OCI-LY1 (cell line): ENCODE results near the gene ANXA7.

Experiments
- H2AFZ ChIP-seq: fragments of 200-600 bp; sonication (generic), shearing (Covaris generic); 2 replicates; pipeline ENCODE4 v1.6.0; 2014; ENCODE audit warnings: antibody characterized with exemption, mild to moderate bottlenecking, low read length
- H3F3A ChIP-seq: fragments of 200-600 bp; sonication (generic), shearing (Covaris generic); 2 replicates; pipeline ENCODE4 v1.6.0; 2014; ENCODE audit warnings: mild to moderate bottlenecking, antibody characterized with exemption, low read length, moderate library complexity; ENCODE audit not compliant: insufficient read depth
- H3K27ac ChIP-seq: fragments of 200-600 bp; sonication (generic); 2 replicates; pipeline ENCODE4 v1.5.1; 2014; ENCODE audit warnings: low read length, mixed run types, mild to moderate bottlenecking, low read depth; ENCODE audit not compliant: poor library complexity, severe bottlenecking
- H3K27me3 ChIP-seq: fragments of 200-600 bp; sonication (generic); 2 replicates; pipeline ENCODE4 v1.6.0; 2014; ENCODE audit warnings: antibody characterized with exemption, mild to moderate bottlenecking, low read length, moderate library complexity; ENCODE audit not compliant: insufficient read depth
- H3K36me3 ChIP-seq: fragments of 200-600 bp; sonication (generic); 2 replicates; pipeline ENCODE4 v1.6.1; 2014; ENCODE audit warnings: mild to moderate bottlenecking, antibody characterized with exemption, low read length, moderate library complexity, mixed read lengths; ENCODE audit not compliant: insufficient read depth
- H3K4me1 ChIP-seq: fragments of 200-600 bp; sonication (generic); 2 replicates; pipeline ENCODE4 v1.5.1; 2014; ENCODE audit warnings: mild to moderate bottlenecking, low read length, moderate library complexity; ENCODE audit not compliant: insufficient read depth, severe bottlenecking
- H3K4me2 ChIP-seq: fragments of 200-600 bp; sonication (generic), shearing (Covaris generic); 2 replicates; pipeline ENCODE4 v1.6.1; 2014; ENCODE audit warnings: low read length
- H3K4me3 ChIP-seq: fragments of 200-600 bp; sonication (generic); 2 replicates; pipeline ENCODE4 v1.5.1; 2014; ENCODE audit warnings: low read length, low read depth, mild to moderate bottlenecking, mixed read lengths; ENCODE audit not compliant: poor library complexity, severe bottlenecking
- H3K79me2 ChIP-seq: fragments of 200-600 bp; shearing (Covaris generic); 2 replicates; pipeline ENCODE4 v1.6.1; 2016; ENCODE audit warnings: mixed run types, low read length, mixed read lengths; ENCODE audit not compliant: insufficient read depth
- H3K9ac ChIP-seq: fragments of 200-600 bp; sonication (generic), shearing (Covaris generic); 2 replicates; pipeline ENCODE4 v1.6.1; 2014; ENCODE audit warnings: mild to moderate bottlenecking, low read length, mixed read lengths
- H3K9me2 ChIP-seq: fragments of 200-600 bp; sonication (generic), shearing (Covaris generic); 2 replicates; pipeline ENCODE4 v1.6.1; 2014; ENCODE audit warnings: low read depth, mild to moderate bottlenecking, low read length, mixed read lengths
- H3K9me3 ChIP-seq: fragments of 200-600 bp; shearing (Covaris generic); 2 replicates; pipeline ENCODE4 v1.6.1; 2014; ENCODE audit warnings: low read length, mixed read lengths
- H4K20me1 ChIP-seq: fragments of 200-600 bp; sonication (generic), shearing (Covaris generic); 2 replicates; pipeline ENCODE4 v1.6.0; 2016; ENCODE audit warnings: mild to moderate bottlenecking, low read length; ENCODE audit not compliant: insufficient read depth
- CTCF ChIP-seq: fragments of 200-600 bp; sonication (generic), shearing (Covaris generic); IDR thresholded peaks from 2 replicates; pipeline ENCODE4 v1.5.1; 2017; ENCODE audit warnings: mild to moderate bottlenecking, antibody characterized with exemption, low read length, moderate library complexity, mixed read lengths
- EZH2 ChIP-seq: fragments of 200-600 bp; sonication (generic), shearing (Covaris generic); IDR thresholded peaks from 2 replicates; pipeline ENCODE4 v1.8.0; 2017; ENCODE audit warnings: borderline replicate concordance, mixed run types, mild to moderate bottlenecking, antibody characterized with exemption, low read length, moderate library complexity, mixed read lengths

Gene ANXA7

DNA sequence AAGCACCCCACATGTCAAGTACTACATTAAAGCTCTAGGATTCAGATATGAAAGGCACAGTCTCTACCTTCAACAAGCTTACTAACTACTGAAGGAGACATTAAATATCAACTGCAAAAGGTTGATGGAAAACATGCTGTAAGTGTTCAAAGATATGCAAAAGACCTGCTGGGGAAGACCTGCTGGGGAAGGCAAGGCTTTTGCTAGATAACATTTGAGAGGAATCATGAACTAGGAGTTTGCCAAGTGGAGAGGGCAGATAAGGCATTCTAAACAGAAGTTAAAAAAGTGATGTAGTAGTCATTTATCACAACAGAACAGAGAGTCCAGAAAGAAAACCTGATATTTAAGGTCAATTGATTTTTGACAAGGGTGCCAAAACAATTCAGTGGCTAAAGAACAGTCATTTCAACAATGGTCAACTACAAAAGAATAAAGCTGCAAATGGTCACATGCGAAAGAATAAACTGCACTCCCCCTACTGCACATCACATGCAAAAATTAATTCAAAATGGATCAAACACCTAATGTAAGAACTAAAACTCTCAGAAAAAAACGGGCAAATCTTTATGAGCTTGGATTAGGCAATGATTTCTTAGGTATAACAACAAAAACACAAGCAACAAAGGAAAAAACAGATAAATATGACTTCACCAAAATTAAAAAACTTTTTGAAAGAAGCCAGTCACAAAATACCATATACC, 42.5 kb upstream of the ANXA7 start:
- no peaks in the 10 kb centered on the region for H3K9me3 ChIP-seq
- no peak overlapping the region for H3K9ac ChIP-seq
- H2AFZ ChIP-seq = no peak overlapping the region
- H3K36me3 ChIP-seq = peaks cover 29% of the 10 kb centered on the region
- no peak overlapping the region for H3K4me2 ChIP-seq
- TF ChIP-seq EZH2 (no peak), CTCF (no peak)
- H3K27ac ChIP-seq = no peak overlapping the region
- H3K4me1 ChIP-seq = peaks cover 6% of the 10 kb centered on the region
- no peak overlapping the region for H3K4me3 ChIP-seq
- no peaks in the 10 kb centered on the region for H3K27me3 ChIP-seq
- H3K9me2 ChIP-seq = no peaks in the 10 kb centered on the region
- no peaks in the 10 kb centered on the region for H4K20me1 ChIP-seq
- no peaks in the 10 kb centered on the region for H3F3A ChIP-seq
- H3K79me2 ChIP-seq = no peaks in the 10 kb centered on the region

DNA sequence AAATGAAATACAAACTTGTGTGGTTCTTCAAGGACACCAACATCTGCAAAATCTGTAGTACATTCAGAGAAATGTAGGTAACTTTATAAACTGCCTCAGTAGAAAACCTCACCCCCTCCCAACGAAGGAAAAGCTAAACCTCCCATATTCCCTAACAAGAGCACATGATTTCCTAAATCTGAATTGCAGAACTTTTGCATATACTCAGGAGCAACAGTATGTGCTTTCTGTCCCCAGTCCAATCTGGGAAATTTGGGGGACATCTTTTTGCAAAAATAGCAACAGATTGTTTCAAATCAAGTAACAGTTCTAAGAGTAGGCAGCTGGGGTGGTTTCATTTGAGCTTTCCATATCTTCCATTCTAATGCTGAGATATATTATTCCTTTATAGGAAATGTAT, 35.3 kb upstream of the ANXA7 start:
- Histone ChIP-seq H4K20me1 (no peaks in the 10 kb centered on the region), H3K4me3 (no peak overlapping the region), H3F3A (no peaks in the 10 kb centered on the region), H3K9me3 (no peaks in the 10 kb centered on the region), H3K27me3 (no peaks in the 10 kb centered on the region), H3K4me2 (no peak overlapping the region), H3K9me2 (no peaks in the 10 kb centered on the region), H3K79me2 (no peaks in the 10 kb centered on the region), H3K27ac (no peak overlapping the region), H3K4me1 (no peaks in the 10 kb centered on the region), H2AFZ (no peak overlapping the region), H3K9ac (no peak overlapping the region), H3K36me3 (peaks cover 15% of the 10 kb centered on the region)
- TF ChIP-seq CTCF (no peak), EZH2 (no peak)

DNA sequence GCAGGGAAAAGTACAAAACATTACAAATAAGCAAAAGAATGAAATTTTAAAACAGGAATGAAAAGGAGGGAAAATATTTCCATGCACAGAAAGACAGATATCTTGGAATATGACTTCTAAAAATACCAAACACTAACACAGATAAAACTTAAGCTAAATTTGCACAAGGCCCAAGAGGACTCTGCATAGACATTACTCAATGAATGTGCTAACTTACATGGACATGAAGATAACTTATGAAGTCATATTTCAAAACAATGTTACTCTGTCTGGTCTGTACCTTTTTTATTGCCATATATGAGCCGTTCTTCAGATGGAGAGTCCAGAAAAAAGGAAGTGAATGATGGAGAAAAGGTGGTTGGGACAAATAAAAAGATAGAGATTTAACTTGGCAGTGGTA, 34.5 kb upstream of the ANXA7 start:
- no peak overlapping the region for H3K9ac ChIP-seq
- no peaks in the 10 kb centered on the region for H3K27me3 ChIP-seq
- no peak for TF ChIP-seq CTCF
- no peak for TF ChIP-seq EZH2
- no peak overlapping the region for H3K27ac ChIP-seq
- no peak overlapping the region for H2AFZ ChIP-seq
- H4K20me1 ChIP-seq = no peaks in the 10 kb centered on the region
- H3K79me2 ChIP-seq = no peaks in the 10 kb centered on the region
- no peaks in the 10 kb centered on the region for H3K4me1 ChIP-seq
- no peak overlapping the region for H3K4me3 ChIP-seq
- peaks cover 11% of the 10 kb centered on the region; the same call in 1 of the 2 replicates for H3K36me3 ChIP-seq
- H3K9me3 ChIP-seq = no peaks in the 10 kb centered on the region
- no peak overlapping the region for H3K4me2 ChIP-seq
- H3F3A ChIP-seq = no peaks in the 10 kb centered on the region
- no peaks in the 10 kb centered on the region for H3K9me2 ChIP-seq
